SK-N-SH treated with all-trans-retinoic acid at 6 μM for 48 hours (cell line): ENCODE data around the gene GET4.
A peak's percentile ranks its signal among the peaks of the same experiment; 100 is the strongest.

ENCODE experiments used
- ATAC-seq: fragments of 200-7000 bp; cut with Tn5 transposase; 3 replicates; pipeline ENCODE4 v1.9.1; 2020; ENCODE audit warnings: mild to moderate bottlenecking, moderate library complexity
- ARNTL ChIP-seq: fragments of 450-650 bp; formaldehyde crosslinking; IDR thresholded peaks from 2 replicates; pipeline ENCODE4 v1.5.0; 2020; ENCODE audit warnings: low read depth, mild to moderate bottlenecking, moderate library complexity, borderline replicate concordance
- BACH2 ChIP-seq: fragments of 250-450 bp; sonication (Bioruptor Pico); IDR thresholded peaks from 2 replicates; pipeline ENCODE4 v1.9.0; 2021; ENCODE audit warnings: mild to moderate bottlenecking, borderline replicate concordance
- CSDC2 ChIP-seq: fragments of 250-450 bp; sonication (Bioruptor Pico); IDR thresholded peaks from 2 replicates; pipeline ENCODE4 v1.5.0; 2020; ENCODE audit warnings: mild to moderate bottlenecking, moderate library complexity
- GLIS3 ChIP-seq: fragments of 250-450 bp; sonication (Bioruptor Pico); IDR thresholded peaks from 2 replicates; pipeline ENCODE4 v1.5.0; 2020; ENCODE audit warnings: mild to moderate bottlenecking, moderate library complexity
- TOX ChIP-seq: fragments of 250-450 bp; sonication (Bioruptor Pico); IDR thresholded peaks from 2 replicates; pipeline ENCODE4 v1.8.0; 2021; ENCODE audit warnings: mild to moderate bottlenecking, moderate library complexity, borderline replicate concordance
- ZC3H10 ChIP-seq: fragments of 250-450 bp; sonication (Bioruptor Pico); IDR thresholded peaks from 2 replicates; pipeline ENCODE4 v1.5.1; 2021; ENCODE audit warnings: mild to moderate bottlenecking, moderate library complexity
- ZNF565 ChIP-seq: fragments of 450-650 bp; formaldehyde crosslinking; conservative IDR thresholded peaks from 2 replicates; pipeline ENCODE4 v1.5.0; 2020; ENCODE audit warnings: low read depth, mild to moderate bottlenecking, moderate library complexity
- ZNF8 ChIP-seq: fragments of 450-650 bp; formaldehyde crosslinking; IDR thresholded peaks from 2 replicates; pipeline ENCODE4 v1.5.0; 2020; ENCODE audit warnings: mild to moderate bottlenecking, moderate library complexity
- TF ChIP-seq, protein P1 (sequence below): fragments of 250-450 bp; sonication (Bioruptor Pico); IDR thresholded peaks from 2 replicates; pipeline ENCODE4 v1.5.0; 2020; ENCODE audit warnings: mild to moderate bottlenecking, moderate library complexity
- TF ChIP-seq, protein P2 (sequence below): fragments of 250-450 bp; sonication (Bioruptor Pico); IDR thresholded peaks from 2 replicates; pipeline ENCODE4 v1.8.0; 2020; ENCODE audit warnings: mild to moderate bottlenecking, moderate library complexity, borderline replicate concordance
- TF ChIP-seq, protein P3 (sequence below): fragments of 250-450 bp; sonication (Bioruptor Pico); IDR thresholded peaks from 2 replicates; pipeline ENCODE4 v1.5.1; 2020; ENCODE audit warnings: low read depth, mild to moderate bottlenecking, moderate library complexity
- TF ChIP-seq, protein P4 (sequence below): fragments of 250-450 bp; sonication (Bioruptor Pico); IDR thresholded peaks from 2 replicates; pipeline ENCODE4 v1.5.1; 2021; ENCODE audit warnings: mild to moderate bottlenecking, moderate library complexity

The GET4 gene

DNA sequence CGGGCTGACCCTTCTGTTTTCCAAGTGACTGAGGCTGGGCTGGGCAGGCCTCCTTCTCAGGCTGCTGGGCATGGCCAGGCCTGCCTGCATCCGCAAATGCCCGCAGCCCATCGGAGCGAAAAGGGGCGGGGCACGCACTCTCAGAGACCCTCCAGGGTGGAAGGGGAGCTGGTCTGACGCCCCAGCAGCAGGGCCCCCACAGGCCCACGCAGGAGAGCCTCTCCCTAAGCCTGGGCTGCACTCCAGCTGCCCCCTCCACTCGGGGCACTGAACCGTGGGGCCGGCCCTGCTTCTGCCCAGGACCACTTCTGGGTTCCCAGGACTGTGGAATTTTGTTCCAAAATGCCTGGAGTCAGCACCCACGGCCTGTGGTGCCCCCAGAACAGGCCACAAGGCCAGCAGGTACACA lies 68.8 kb downstream of the GET4 start:
- peak; percentile 10; the same call in 1 of the 3 replicates for ATAC-seq
- no peak for TF ChIP-seq GLIS3 (CRISPR knock-in tag)
- TF ChIP-seq ZC3H10 (CRISPR knock-in tag), result no peak
- no peak for TF ChIP-seq BACH2 (CRISPR knock-in tag)
- no peak for TF ChIP-seq CSDC2 (CRISPR knock-in tag)
- TF ChIP-seq, protein P1, sequence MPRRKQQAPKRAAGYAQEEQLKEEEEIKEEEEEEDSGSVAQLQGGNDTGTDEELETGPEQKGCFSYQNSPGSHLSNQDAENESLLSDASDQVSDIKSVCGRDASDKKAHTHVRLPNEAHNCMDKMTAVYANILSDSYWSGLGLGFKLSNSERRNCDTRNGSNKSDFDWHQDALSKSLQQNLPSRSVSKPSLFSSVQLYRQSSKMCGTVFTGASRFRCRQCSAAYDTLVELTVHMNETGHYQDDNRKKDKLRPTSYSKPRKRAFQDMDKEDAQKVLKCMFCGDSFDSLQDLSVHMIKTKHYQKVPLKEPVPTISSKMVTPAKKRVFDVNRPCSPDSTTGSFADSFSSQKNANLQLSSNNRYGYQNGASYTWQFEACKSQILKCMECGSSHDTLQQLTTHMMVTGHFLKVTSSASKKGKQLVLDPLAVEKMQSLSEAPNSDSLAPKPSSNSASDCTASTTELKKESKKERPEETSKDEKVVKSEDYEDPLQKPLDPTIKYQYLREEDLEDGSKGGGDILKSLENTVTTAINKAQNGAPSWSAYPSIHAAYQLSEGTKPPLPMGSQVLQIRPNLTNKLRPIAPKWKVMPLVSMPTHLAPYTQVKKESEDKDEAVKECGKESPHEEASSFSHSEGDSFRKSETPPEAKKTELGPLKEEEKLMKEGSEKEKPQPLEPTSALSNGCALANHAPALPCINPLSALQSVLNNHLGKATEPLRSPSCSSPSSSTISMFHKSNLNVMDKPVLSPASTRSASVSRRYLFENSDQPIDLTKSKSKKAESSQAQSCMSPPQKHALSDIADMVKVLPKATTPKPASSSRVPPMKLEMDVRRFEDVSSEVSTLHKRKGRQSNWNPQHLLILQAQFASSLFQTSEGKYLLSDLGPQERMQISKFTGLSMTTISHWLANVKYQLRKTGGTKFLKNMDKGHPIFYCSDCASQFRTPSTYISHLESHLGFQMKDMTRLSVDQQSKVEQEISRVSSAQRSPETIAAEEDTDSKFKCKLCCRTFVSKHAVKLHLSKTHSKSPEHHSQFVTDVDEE, result no peak
- TF ChIP-seq, protein P2, sequence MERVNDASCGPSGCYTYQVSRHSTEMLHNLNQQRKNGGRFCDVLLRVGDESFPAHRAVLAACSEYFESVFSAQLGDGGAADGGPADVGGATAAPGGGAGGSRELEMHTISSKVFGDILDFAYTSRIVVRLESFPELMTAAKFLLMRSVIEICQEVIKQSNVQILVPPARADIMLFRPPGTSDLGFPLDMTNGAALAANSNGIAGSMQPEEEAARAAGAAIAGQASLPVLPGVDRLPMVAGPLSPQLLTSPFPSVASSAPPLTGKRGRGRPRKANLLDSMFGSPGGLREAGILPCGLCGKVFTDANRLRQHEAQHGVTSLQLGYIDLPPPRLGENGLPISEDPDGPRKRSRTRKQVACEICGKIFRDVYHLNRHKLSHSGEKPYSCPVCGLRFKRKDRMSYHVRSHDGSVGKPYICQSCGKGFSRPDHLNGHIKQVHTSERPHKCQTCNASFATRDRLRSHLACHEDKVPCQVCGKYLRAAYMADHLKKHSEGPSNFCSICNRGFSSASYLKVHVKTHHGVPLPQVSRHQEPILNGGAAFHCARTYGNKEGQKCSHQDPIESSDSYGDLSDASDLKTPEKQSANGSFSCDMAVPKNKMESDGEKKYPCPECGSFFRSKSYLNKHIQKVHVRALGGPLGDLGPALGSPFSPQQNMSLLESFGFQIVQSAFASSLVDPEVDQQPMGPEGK (CRISPR knock-in tag), result no peak

DNA sequence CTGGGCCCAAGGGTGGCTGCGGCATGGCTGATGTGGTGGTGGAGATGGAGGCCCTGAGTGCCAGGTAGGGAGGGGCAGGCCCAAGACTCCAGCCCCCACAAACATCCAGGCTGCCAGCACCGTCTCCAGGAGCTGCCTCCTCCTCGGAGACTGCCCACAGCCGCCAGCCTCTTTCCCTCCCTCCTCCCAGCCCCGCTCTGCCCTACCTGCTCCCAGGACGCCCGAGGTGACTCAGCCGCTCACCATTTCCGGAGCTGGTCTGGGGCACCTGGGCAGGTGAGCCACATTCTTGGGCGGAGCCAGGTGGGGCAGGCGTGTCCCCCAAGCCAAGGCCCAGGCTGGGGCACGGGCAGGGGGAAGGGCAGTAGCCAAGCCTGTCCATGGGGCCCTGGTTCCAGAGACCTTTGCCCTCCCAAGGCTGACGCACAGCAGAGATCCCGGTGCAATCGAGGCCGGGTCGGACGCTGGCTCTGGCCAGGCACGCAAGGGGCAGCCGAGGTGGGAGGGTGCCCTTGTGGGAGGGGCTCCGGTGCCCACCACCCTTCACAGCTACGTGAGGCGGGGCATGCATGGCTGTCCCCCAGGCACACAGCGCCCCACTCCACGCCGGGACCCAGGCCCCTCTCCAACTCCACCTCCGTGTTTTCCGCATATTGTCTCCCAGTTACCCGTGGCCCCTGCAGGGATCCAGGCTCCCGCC lies 69.4 kb downstream of the GET4 start:
- no peak; the same call in 2 of the 3 replicates for ATAC-seq
- TF ChIP-seq TOX (CRISPR knock-in tag), result no peak
- no peak for TF ChIP-seq ZNF8 (CRISPR knock-in tag)
- TF ChIP-seq ZNF565 (CRISPR knock-in tag), result no peak
- TF ChIP-seq, protein P3, sequence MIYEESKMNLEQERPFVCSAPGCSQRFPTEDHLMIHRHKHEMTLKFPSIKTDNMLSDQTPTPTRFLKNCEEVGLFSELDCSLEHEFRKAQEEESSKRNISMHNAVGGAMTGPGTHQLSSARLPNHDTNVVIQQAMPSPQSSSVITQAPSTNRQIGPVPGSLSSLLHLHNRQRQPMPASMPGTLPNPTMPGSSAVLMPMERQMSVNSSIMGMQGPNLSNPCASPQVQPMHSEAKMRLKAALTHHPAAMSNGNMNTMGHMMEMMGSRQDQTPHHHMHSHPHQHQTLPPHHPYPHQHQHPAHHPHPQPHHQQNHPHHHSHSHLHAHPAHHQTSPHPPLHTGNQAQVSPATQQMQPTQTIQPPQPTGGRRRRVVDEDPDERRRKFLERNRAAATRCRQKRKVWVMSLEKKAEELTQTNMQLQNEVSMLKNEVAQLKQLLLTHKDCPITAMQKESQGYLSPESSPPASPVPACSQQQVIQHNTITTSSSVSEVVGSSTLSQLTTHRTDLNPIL, result no peak
- TF ChIP-seq GLIS3 (CRISPR knock-in tag), result no peak
- TF ChIP-seq, protein P4, sequence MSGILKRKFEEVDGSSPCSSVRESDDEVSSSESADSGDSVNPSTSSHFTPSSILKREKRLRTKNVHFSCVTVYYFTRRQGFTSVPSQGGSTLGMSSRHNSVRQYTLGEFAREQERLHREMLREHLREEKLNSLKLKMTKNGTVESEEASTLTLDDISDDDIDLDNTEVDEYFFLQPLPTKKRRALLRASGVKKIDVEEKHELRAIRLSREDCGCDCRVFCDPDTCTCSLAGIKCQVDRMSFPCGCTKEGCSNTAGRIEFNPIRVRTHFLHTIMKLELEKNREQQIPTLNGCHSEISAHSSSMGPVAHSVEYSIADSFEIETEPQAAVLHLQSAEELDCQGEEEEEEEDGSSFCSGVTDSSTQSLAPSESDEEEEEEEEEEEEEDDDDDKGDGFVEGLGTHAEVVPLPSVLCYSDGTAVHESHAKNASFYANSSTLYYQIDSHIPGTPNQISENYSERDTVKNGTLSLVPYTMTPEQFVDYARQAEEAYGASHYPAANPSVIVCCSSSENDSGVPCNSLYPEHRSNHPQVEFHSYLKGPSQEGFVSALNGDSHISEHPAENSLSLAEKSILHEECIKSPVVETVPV (CRISPR knock-in tag), result no peak
- TF ChIP-seq ARNTL (CRISPR knock-in tag), result no peak
